Pancreas (tissue), 10 donors: ENCODE data around the gene CALM3. TPM values are rescaled to one million over a fixed set of nuclear protein-coding genes. Genes with fewer than 3 reads are reported as not detected.
A peak's percentile ranks its signal among the peaks of the same experiment; 100 is the strongest.

Source experiments
- ATAC-seq, 4 donors: fragments of 200-7000 bp; cut with Tn5 transposase; one replicate each; pipeline versions ENCODE4 v1.8.0 to v1.9.1; 2020; ENCODE audit warnings: mild to moderate bottlenecking in 4 of 4, moderate library complexity in 4 of 4
- DNase-seq, 6 donors: peaks; one replicate each; pipeline ENCODE4 v3.0.0-alpha.2; 2020
- FAIRE-seq: peaks from 2 replicates; lab custom pipeline; 2012; peaks lifted over from hg19 to GRCh38; lab: Jason Lieb, UNC
- H3K27ac ChIP-seq, 4 donors: fragments of 200-600 bp; sonication (generic); 1 replicate in 3 of 4; 2 replicates in 1 of 4; pipeline versions ENCODE4 v1.5.0 to v1.8.0; 2020
- H3K27me3 ChIP-seq, 4 donors: fragments of 200-600 bp; one replicate each; pipeline ENCODE4 v1.8.0; 2021
- H3K36me3 ChIP-seq, 3 donors: fragments of 200-600 bp; sonication (generic) in 1 of 3; one replicate each; pipeline versions ENCODE4 v1.5.0 to v1.8.0; 2020 to 2021
- H3K4me1 ChIP-seq, 3 donors: fragments of 200-600 bp; one replicate each; pipeline ENCODE4 v1.8.0; 2021
- H3K4me3 ChIP-seq, 4 donors: fragments of 200-600 bp; sonication (generic) in 2 of 4; one replicate each; pipeline versions ENCODE4 v1.5.0 to v1.8.0; 2020 to 2021
- H3K9me3 ChIP-seq, 4 donors: fragments of 200-600 bp; one replicate each; pipeline ENCODE4 v1.8.0; 2021
- WGBS, 2 donors: extraction: QIAGEN DNeasy Blood & Tissue Kit; methylation state at CpG; one replicate each; pipeline ENCODE4 v1.1.7; 2013; 5-methylcytosine and 5-hydroxymethylcytosine counted together
- intact Hi-C, 3 donors: fragments of 100-400 bp; cut with DNase I; formaldehyde crosslinking; loops; one replicate each; pipeline versions ENCODE4 v1.11.1 to v1.14.2; 2022
- polyA plus RNA-seq, 2 donors: library from polyadenylated mRNA; stranded (reverse); fragments of 200-250 nt; gene quantifications; one replicate each; pipeline ENCODE4 v1.2.3, GENCODE V29; 2013
- total RNA-seq, 6 donors: library from RNA; stranded (reverse); fragmentation: NEBNext Ultra II Directional in 4 of 6; extraction: Animal tissue kit (Norgen Biotek cat#: 25700) in 4 of 6; gene quantifications; one replicate each; pipeline versions ENCODE4 v1.2.1 to v1.2.4, GENCODE V29; 2021 to 2023
- TF ChIP-seq, protein P1 (sequence below), 4 donors: fragments of 200-600 bp; sonication (generic) in 3 of 4; IDR thresholded peaks; one replicate each; pipeline versions ENCODE4 v1.5.0 to v1.8.0; 2021; ENCODE audit warnings: antibody characterized with exemption in 4 of 4
- donor health status: healthy with polysubstance abuse.
- donor health status: DM: no; HTN: no; CAD: no; lungs with moderate emphysema.
- donor health status: DM: no; HTN: no; CAD: no.
- donor health status: control.
- donor health status: control.
- donor health status: Bipolar disorder and iron deficiency.
- donor health status: DM: yes; HTN: yes; CAD: no.
- donor health status: DM: no; HTN: no; CAD: no.
- donor health status: DM: no; HTN: no; CAD: no.
- donor health status: DM: yes; HTN: yes; CAD: no.

CALM3 gene
- total and polyA plus RNA-seq, 8 donors = 59.6 to 127 (median 89.8) TPM

GRCh38 chr19:46644720-46645119 is 43.6 kb downstream of the CALM3 start:
- H3K9me3 ChIP-seq = no peaks in the 10 kb centered on the region
- H3K36me3 ChIP-seq = no peaks in the 10 kb centered on the region
- FAIRE-seq (no peak), DNase-seq (no peak), ATAC-seq (no peak)
- WGBS, 2 donors = 42 to 48% methylated on average over 3 of the region's 3 CpGs
- no peak overlapping the region for H3K4me3 ChIP-seq
- TF ChIP-seq, protein P1, sequence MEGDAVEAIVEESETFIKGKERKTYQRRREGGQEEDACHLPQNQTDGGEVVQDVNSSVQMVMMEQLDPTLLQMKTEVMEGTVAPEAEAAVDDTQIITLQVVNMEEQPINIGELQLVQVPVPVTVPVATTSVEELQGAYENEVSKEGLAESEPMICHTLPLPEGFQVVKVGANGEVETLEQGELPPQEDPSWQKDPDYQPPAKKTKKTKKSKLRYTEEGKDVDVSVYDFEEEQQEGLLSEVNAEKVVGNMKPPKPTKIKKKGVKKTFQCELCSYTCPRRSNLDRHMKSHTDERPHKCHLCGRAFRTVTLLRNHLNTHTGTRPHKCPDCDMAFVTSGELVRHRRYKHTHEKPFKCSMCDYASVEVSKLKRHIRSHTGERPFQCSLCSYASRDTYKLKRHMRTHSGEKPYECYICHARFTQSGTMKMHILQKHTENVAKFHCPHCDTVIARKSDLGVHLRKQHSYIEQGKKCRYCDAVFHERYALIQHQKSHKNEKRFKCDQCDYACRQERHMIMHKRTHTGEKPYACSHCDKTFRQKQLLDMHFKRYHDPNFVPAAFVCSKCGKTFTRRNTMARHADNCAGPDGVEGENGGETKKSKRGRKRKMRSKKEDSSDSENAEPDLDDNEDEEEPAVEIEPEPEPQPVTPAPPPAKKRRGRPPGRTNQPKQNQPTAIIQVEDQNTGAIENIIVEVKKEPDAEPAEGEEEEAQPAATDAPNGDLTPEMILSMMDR (IDR thresholded peaks at IDR 0.05) = no peak
- peaks cover 0 to 15% (median 3%) of the 10 kb centered on the region in 4 donors for H3K27me3 ChIP-seq
- peaks cover 0 to 3% (median 0%) of the 10 kb centered on the region in 3 donors for H3K4me1 ChIP-seq
- intact Hi-C loops = no loop called here
- no peak overlapping the region for H3K27ac ChIP-seq

DNA sequence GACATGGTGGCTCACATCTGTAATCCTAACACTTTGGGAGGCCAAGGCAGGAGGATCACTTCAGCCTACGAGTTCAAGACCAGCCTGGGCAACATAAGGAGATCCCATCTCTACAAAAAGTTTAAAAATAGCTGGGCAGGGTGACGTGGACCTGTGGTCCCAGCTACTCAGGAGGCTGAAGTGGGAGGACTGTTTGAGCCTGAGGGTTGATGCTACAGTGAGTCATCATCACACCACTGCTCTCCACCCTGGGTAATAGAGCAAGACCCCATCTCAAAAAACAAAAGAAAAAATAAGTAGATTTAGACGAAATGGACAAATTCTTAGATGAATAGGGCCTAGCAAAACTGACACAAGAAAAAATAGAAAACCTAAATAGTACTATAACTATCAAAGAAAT is 45.3 kb downstream of the CALM3 start:
- FAIRE-seq (no peak), ATAC-seq (no peak)

DNA sequence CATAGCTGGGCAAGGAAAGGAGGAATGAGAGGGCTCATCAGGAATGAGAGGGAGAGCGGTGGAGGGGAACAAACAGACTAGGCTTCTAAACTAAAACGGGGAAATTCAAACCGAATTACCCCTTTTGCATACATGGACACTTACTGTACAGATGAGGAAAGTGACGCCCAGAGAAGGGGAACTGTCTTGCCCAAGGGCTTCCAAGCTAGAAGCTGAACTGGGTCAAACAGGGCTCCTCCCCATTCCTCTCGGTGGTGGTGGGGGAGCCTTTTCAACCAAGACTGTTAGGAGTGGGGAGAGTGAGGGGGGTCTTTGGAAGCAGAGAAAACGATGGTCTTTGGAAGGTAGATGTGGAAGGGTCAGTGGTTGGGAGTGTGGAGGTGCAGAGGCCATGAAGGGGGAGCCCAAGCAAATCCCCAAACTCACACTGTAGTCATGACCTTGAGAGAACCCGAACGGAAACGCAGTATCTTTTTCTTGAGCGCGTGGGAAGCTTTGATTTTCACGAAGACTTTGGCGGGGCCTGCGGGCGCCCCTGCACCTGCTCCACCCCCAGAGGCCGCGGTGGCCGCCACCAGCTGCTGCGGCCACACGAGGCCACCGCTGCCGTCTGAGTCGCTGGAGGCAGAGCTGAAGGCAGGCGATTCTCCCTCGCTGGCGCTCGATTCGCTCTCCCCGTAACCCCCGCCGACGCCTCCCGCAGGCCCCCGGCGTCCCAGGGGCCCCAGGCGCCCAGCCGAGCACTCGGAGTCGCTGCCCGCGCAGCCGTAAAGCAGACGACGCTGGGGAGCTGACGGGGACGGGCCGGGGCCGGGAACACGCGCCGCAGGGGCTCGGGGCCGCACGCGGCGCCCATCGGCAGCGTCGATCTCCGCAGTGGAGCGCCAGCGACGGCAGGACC is 47.2 kb downstream of the CALM3 start:
- DNase-seq (no peak), ATAC-seq (peak in 1 of 4 donors; percentile 33)
- intact Hi-C loops = no loop called here

More for the DNA sequence above, 45.3 kb downstream of the CALM3 start:
- Histone ChIP-seq H3K27ac (no peak overlapping the region), H3K36me3 (no peaks in the 10 kb centered on the region), H3K4me1 (no peaks in the 10 kb centered on the region), H3K4me3 (no peak overlapping the region), H3K9me3 (no peaks in the 10 kb centered on the region), H3K27me3 (peaks cover 0 to 5% (median 2%) of the 10 kb centered on the region in 4 donors)
- intact Hi-C loops = no loop called here
- no peak for DNase-seq
- WGBS, 2 donors = 71 to 79% methylated on average over 3 of the region's 3 CpGs
- TF ChIP-seq, protein P1 (IDR thresholded peaks at IDR 0.05) = no peak

DNA sequence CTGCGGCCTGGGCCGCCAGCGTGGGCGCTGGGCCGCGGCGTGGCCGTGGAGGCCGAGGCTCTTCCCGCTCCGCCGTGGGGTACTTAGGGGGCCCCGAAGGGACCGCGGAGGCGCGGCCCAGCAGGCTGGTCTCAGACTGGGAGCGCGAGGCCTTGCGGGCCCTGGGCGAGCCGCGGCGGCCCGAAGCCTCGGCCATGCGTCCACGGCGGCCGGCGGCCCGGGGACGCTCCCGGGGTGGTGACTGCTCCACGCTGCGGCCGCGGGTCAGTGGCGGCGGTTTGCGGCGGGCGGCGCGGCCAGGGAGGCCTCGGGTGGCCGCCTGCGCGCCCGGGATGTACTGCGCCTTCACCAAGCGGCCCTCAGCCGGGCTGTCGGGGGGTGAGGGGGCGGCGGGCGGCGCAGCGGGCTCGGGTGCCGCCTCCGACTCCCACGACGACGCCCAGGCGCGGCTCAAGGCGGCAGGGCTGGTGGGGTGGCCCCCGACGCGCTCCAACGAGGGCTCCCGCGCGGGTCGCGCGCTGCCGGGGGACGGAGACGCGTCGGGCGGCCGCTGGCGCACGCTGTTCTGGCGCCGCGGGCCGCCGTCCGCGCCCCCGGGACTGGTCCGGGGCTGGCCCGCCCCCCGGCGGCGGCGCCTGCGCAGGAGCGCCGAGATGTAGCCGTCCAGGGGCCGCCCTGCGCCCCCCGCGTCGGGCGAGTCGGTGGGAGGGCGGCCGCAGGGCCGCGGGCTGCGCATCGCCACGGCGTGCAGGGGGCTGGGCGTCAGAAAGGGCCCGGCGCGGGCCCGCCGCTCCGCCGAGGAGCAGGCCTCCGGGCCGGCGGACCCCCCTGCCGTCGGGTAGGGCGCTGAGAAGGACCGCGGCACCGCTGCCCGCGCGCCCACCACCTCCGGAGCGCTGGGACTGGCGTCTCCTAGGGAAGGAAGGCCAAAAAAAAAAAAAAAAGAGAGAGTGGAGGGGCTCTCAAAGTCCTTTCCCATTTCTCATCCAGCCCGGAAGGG is 48.1 kb downstream of the CALM3 start:
- intact Hi-C loops = no loop called here
- no peak overlapping the region for H3K4me3 ChIP-seq
- TF ChIP-seq, protein P1 (IDR thresholded peaks at IDR 0.05) = no peak
- FAIRE-seq (no peak), ATAC-seq (no peak), DNase-seq (no peak)
- H3K4me1 ChIP-seq = no peaks in the 10 kb centered on the region
- H3K27ac ChIP-seq = no peak overlapping the region
- WGBS, 2 donors = 17 to 25% methylated on average over 66 to 144 of the region's 144 CpGs
- no peaks in the 10 kb centered on the region for H3K9me3 ChIP-seq
- no peaks in the 10 kb centered on the region for H3K36me3 ChIP-seq
- H3K27me3 ChIP-seq = peaks cover 0 to 5% (median 2%) of the 10 kb centered on the region in 4 donors

More for the DNA sequence above, 47.2 kb downstream of the CALM3 start:
- Histone ChIP-seq H3K4me3 (no peak overlapping the region), H3K27me3 (peaks cover 0 to 5% (median 2%) of the 10 kb centered on the region in 4 donors), H3K36me3 (no peaks in the 10 kb centered on the region), H3K4me1 (no peaks in the 10 kb centered on the region), H3K9me3 (no peaks in the 10 kb centered on the region), H3K27ac (no peak overlapping the region)
- TF ChIP-seq, protein P1 (IDR thresholded peaks at IDR 0.05) = no peak
- no peak for FAIRE-seq
- 21 to 23% methylated on average over 47 to 63 of the region's 63 CpGs for WGBS, 2 donors
